Stimulated activated CD4-positive, alpha-beta T cell treated with anti-CD3 and anti-CD28 coated beads, Interleukin-2, amount 100 ng/mL, for 24 hours (primary cell): Measurements from ENCODE around the gene TMC4.
A peak's percentile ranks its signal among the peaks of the same experiment; 100 is the strongest.
"Not testable (repeated sequence)": the region's sequence is repeated elsewhere in the genome, so short reads cannot be mapped to it uniquely, and the experiment has no call there.

Source experiments
- DNase-seq, 2 donors: peaks; one replicate each; pipeline ENCODE4 v3.0.0-alpha.2; 2020

The TMC4 gene

GRCh38 chr19:54178581-54179261, 5.8 kb upstream of the TMC4 start:
- DNase-seq = peak in 1 of 2 donors; percentile 47

DNA sequence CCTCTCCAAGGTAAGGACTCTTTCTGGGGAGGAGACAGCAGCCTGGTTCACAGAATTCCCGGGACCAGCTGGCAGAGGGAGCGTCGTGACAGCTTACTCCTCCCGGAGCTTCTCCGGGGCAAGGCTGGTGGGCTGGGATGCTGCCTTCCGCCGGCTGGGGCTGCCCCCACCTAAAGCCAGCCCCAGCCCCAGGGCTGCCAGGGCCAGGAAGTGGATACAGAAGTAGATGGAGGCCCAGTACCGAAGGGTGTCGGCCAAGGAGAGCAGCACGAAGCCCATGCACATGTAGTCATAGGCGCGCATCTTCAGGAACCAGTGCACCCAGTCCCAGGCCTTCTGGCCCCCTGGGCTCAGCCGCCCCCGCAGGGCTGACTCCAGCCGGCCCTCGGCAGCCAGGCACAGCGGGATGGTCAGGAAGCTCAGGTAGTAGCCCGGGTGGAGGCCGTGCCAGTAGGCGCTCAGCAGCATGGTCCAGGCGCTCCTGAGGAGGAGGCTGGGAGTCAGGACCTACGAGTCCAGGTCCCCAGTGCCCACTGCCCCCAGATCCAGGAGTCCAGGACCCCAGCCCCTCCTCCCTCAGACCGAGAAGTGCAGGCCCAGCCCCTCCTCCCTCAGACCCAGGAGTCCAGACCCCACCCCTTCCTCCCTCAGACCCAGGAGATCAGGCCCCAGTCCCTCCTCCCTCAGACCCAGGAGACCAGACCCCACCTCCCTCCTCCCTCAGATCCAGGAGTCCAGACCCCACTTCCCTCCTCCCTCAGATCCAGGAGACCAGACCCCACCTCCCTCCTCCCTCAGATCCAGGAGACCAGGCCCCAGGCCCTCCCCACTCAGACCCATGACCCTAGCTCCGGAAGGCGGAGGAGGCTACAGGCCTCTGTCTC, 1.2 kb upstream of the TMC4 start:
- DNase-seq = no peak

DNA sequence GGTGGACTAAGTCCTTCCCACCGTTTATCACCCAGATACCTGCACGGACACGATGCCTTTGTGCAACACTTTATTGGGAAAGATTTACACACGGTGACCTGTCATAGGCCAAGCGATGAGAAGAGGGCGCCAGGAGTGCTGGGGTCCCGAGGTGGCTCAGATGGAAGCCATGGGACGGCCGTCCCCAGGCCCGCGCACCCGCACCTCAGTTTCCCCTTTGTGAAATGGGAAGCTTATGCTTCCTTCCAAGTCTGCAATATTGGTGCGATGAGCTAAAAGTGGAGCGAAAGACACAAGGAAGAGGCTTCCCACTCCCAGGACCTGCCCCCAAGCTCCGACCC, 369 bp upstream of the TMC4 start:
- no peak for DNase-seq

GRCh38 chr19:54171736-54172431, 1.1 kb downstream of the TMC4 start:
- DNase-seq = not testable (repeated sequence)

DNA sequence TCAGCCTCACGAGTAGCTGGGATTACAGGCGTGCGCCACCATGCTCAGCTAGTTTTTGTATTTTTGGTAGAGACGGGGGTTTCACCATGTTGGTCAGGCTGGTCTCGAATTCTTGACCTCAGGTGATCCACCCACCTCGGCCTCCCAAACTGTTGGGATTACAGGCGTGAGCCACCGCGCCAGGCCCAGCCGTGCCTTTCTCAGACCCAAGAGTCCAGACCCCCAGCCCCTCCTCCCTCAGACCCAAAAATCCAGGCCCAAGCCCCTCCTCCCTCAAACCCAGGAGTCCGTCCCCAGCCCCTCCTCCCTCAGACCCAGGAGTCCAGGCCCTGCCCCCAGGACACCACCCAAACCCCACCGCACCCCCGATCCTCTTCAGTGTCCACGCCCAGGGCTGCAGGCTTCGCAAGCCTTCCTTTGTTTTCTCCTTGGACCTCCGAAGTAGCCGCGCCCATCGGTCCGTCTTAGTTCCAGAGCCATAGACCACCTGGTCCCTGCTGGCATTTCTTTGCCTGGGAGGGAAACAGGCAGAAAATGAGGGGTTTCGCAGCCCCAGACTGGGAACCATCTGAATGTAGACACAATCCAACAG, 3.7 kb downstream of the TMC4 start:
- DNase-seq = no peak

GRCh38 chr19:54168174-54168917, 4.6 kb downstream of the TMC4 start:
- DNase-seq = peak; percentile 97

- no peak for DNase-seq
Observed at GRCh38 chr19:54165222-54165621, 7.7 kb downstream of the TMC4 start.

GRCh38 chr19:54164369-54165068, 8.4 kb downstream of the TMC4 start:
- DNase-seq = peak; percentile 67 to 74

GRCh38 chr19:54162884-54163283, 10.1 kb downstream of the TMC4 start:
- DNase-seq = no peak

- peak; percentile 84 to 87 for DNase-seq
Observed at GRCh38 chr19:54162241-54162805, 10.6 kb downstream of the TMC4 start.

DNA sequence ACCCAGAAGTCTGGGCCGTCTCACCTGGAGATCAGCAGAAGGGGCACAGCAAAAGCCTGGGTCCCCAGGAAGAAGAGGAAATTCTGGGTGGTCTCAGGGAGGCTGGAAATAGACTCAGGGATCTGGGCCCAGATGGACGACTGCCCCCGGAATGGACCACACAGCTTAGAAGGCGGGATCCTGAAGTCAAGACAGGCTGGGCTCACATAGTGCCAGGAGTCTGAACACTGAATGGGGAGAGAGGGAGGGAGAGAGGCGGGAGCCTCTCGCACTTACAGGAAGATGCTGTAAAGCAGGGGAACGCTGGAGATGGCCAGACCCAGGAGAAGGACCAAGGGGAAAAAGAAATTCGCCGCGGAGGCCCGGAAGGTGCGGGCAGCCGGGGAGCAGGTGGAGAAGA, 12.1 kb downstream of the TMC4 start:
- no peak for DNase-seq

GRCh38 chr19:54160182-54160811, 12.7 kb downstream of the TMC4 start:
- no peak for DNase-seq

- DNase-seq = peak; percentile 96 to 98
Observed at GRCh38 chr19:54159352-54160181, 13.4 kb downstream of the TMC4 start, which contains the start of gene LENG1. Gene LENG1 (minus strand): TSS chr19:54159721. CDS start chr19:54159695, 26 bp downstream.

- peak; percentile 41 to 46 for DNase-seq
Observed at GRCh38 chr19:54158812-54159351, 14.1 kb downstream of the TMC4 start.

GRCh38 chr19:54156953-54157352, 16.0 kb downstream of the TMC4 start:
- no peak for DNase-seq

- DNase-seq = no peak
Observed at GRCh38 chr19:54156490-54156889, 16.5 kb downstream of the TMC4 start.

GRCh38 chr19:54155694-54156093, 17.3 kb downstream of the TMC4 start:
- DNase-seq = no peak

DNA sequence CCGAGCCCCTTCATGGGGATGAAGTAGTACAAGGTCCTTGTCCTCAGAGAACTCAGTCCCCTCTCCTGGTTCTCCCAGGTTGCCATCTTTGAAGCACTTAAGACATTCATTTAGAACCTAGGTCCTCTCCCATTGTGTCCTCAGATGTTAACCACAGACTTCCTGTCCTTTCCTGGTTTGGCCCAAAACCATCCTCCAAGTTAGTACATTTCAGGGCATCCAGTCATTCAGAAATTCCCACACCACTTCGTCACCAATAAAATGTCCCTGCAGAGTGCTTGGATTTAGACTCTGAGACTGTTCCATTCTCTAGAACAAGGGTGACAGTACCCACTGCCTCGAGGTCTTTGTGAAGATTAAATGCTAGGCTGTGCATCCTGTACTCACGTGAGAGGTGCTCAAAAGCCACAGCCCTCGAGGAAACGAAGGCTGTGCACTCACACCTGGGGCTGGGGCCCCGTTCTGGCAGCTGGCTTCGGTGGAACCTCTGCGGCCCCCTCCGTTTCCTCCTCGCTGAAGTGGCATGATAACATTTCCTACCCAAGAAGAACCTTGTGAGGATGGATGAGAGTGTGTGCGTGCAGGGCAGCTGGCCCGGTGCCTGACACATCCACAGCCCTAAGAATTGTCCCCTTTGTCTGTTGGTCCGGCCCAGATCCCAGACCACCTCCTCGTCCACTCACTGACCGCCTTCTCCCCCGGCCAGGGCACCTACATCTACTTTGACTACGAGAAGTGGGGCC, 18.2 kb downstream of the TMC4 start:
- no peak for DNase-seq
